RWPE2 (cell line): ENCODE results near the gene C15orf62.

Experiments used
- ATAC-seq: fragments of 200-7000 bp; cut with Tn5 transposase; 3 replicates; pipeline ENCODE4 v1.9.1; 2021; ENCODE audit warnings: low read depth
- DNase-seq: peaks from one replicate; pipeline ENCODE4 v3.0.0-alpha.2; 2020; ENCODE audit warnings: low spot score
- H3K27ac ChIP-seq: fragments of 450-650 bp; 2 replicates; pipeline ENCODE4 v1.5.1; 2017; ENCODE audit warnings: mild to moderate bottlenecking; ENCODE audit not compliant: poor library complexity, severe bottlenecking
- H3K27me3 ChIP-seq: fragments of 250-450 bp; sonication (Bioruptor Pico); 2 replicates; pipeline ENCODE4 v1.5.1; 2021; ENCODE audit warnings: mild to moderate bottlenecking, moderate library complexity; ENCODE audit not compliant: insufficient read depth, poor library complexity, severe bottlenecking
- H3K36me3 ChIP-seq: fragments of 250-450 bp; sonication (Bioruptor Pico); 2 replicates; pipeline ENCODE4 v1.5.1; 2020; ENCODE audit warnings: low read depth, mild to moderate bottlenecking, moderate library complexity
- H3K4me1 ChIP-seq: fragments of 250-450 bp; sonication (Bioruptor Pico); 2 replicates; pipeline ENCODE4 v1.5.1; 2021; ENCODE audit warnings: mild to moderate bottlenecking, moderate library complexity; ENCODE audit not compliant: insufficient read depth, poor library complexity, severe bottlenecking
- H3K4me3 ChIP-seq: fragments of 250-450 bp; sonication (Bioruptor Pico); 2 replicates; pipeline ENCODE4 v1.5.1; 2021; ENCODE audit warnings: mild to moderate bottlenecking, moderate library complexity; ENCODE audit not compliant: severe bottlenecking
- H3K9me3 ChIP-seq: fragments of 250-450 bp; sonication (Bioruptor Pico); 2 replicates; pipeline ENCODE4 v1.5.1; 2021; ENCODE audit warnings: mild to moderate bottlenecking, moderate library complexity; ENCODE audit not compliant: severe bottlenecking
- CTCF ChIP-seq: fragments of 450-650 bp; IDR thresholded peaks from one replicate; pipeline ENCODE4 v1.5.1; 2017; ENCODE audit warnings: mild to moderate bottlenecking, moderate library complexity; ENCODE audit not compliant: poor library complexity, severe bottlenecking

Gene C15orf62

GRCh38 chr15:40766906-40767837, 2.6 kb upstream of the C15orf62 start:
- Histone ChIP-seq H3K4me1 (peaks cover 58% of the 10 kb centered on the region), H3K27me3 (no peaks in the 10 kb centered on the region), H3K4me3 (no peak overlapping the region), H3K36me3 (0 out of 2 replicates have a peak, but pooled peaks cover 7% of the 10 kb centered on the region), H3K9me3 (no peaks in the 10 kb centered on the region), H3K27ac (peak overlapping the region; percentile 92)
- TF ChIP-seq CTCF = no peak
- peak; percentile 28 for ATAC-seq
- peak; percentile 90 for DNase-seq

DNA sequence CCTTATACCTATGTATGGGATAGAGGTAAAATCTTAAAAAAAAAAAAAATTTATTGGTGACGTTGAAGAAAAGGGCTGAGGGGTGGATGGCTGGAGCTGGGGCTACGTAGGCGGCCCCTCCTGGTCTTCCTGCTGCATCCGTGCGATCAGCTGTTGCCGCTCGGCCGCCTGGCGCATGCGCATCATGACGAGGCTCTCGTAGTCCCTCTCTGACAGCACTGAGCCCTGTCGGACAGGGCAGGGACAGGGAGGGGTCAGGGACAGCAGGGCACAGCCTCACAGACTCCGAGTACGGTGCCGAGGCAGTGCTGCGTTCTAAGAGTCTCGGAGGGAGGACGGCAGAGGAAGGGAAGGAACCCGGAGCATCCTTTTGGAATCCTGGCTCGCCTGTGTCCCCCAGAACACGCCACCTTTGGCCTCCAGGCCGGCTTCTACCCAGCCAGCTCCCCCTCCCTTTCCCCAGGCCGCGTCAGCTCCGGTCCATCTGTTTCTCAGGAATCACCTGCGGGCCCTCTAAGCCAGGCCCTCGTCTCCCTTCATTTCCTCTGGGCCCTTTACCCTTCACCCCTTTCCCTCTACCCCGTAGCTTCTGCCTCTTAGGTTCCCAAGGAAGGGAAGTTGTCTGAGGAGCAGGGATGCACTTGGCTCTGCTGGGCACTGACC, 1.8 kb upstream of the C15orf62 start:
- TF ChIP-seq CTCF = no peak
- Histone ChIP-seq H3K9me3 (no peaks in the 10 kb centered on the region), H3K27ac (peak overlapping the region; percentile 92), H3K36me3 (0 out of 2 replicates have a peak, but pooled peaks cover 8% of the 10 kb centered on the region), H3K27me3 (no peaks in the 10 kb centered on the region), H3K4me1 (peaks cover 54% of the 10 kb centered on the region), H3K4me3 (no peak overlapping the region)
- no peak for ATAC-seq
- no peak for DNase-seq

DNA sequence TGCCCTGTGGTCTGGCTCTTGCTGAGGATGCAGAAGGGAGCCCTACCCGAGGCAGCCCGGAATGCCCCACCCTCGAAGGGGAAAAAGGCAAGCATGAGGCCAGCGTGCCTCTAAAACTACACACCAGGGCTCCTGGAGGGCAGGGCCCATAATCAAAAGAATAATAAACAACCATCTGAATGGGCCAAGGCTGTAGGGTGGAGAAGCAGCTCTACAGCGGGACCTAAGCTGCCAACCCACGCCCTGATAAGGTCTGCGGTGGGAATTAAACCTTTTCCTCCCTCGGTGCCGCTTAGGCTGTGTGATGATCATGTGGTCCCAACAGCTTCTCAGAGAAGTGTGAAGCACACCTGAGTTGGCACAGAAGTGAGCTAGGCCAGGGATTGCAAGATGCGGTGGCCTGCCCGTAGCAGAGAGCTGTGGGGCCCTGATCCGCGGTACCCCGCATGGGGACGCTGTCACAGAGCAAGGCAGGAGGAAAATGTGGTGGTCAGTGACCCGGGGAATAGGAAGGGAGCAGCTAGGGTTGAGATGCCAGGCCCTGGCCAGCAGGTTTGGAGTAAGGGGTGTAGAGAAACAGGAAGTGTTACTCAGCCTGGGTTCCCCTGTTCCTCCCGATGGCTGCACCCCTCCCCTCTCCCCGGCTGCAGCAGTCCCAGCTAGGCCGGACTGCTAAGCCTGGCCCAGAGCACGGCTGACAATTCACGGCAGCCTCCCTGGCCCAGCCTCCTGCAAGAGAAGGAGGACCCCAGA, 1.1 kb upstream of the C15orf62 start:
- no peak for TF ChIP-seq CTCF
- H3K4me3 ChIP-seq = no peak overlapping the region
- peaks cover 48% of the 10 kb centered on the region for H3K4me1 ChIP-seq

DNA sequence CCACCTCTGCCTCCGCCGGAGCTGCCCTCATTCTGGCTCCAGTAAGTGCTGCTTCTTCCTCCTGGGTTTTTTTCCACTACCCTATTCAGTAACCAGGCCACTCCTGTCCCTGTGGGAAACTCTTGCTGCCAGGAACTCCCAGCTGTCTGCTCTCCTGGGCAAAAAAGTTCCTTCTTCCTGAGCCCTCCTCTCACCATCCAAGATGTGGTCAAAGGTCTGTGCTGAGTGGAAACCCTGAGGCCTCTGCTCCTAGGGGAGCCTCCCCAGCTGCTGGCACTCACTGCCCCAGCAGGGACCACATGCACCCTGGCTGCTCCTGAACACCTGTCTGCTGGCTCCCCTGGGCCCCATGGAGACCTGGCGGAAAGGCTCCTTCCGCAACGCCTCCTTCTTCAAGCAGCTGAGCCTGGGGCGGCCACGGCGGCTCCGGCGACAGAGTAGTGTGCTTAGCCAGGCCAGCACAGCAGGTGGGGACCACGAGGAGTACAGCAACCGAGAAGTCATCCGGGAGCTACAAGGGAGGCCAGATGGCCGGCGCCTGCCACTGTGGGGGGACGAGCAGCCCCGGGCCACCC, 454 bp downstream of the C15orf62 start:
- Histone ChIP-seq H3K4me1 (peaks cover 40% of the 10 kb centered on the region), H3K27me3 (no peaks in the 10 kb centered on the region), H3K36me3 (peaks cover 25% of the 10 kb centered on the region), H3K9me3 (no peaks in the 10 kb centered on the region), H3K4me3 (no peak overlapping the region), H3K27ac (peak overlapping the region; percentile 92)
- no peak for TF ChIP-seq CTCF
- no peak for ATAC-seq
- no peak for DNase-seq

More for the DNA sequence above, 1.1 kb upstream of the C15orf62 start:
- DNase-seq = no peak
- Histone ChIP-seq H3K36me3 (peaks cover 10% of the 10 kb centered on the region), H3K27ac (peak overlapping the region; percentile 92), H3K9me3 (no peaks in the 10 kb centered on the region), H3K27me3 (no peaks in the 10 kb centered on the region)
- ATAC-seq = peak; percentile 1; the same call in 2 of the 3 replicates
